Parathyroid adenoma (tissue), 2 donors: Measurements from ENCODE around the gene CLEC20A.

Experiments
- H2AFZ ChIP-seq: fragments of 300-600 bp; sonication (generic); one replicate; pipeline ENCODE4 v1.7.0; 2017; ENCODE audit warnings: antibody characterized with exemption, mild to moderate bottlenecking
- H3K27ac ChIP-seq: fragments of 300-600 bp; sonication (generic); one replicate; pipeline ENCODE4 v1.7.0; 2017
- H3K27me3 ChIP-seq: fragments of 300-600 bp; sonication (generic); one replicate; pipeline ENCODE4 v1.7.0; 2017; ENCODE audit warnings: low read length; ENCODE audit not compliant: control insufficient read depth, insufficient read depth
- H3K36me3 ChIP-seq: fragments of 300-600 bp; sonication (generic); one replicate; pipeline ENCODE4 v1.7.0; 2017; ENCODE audit warnings: low read length; ENCODE audit not compliant: control insufficient read depth, insufficient read depth
- H3K4me1 ChIP-seq: fragments of 300-600 bp; sonication (generic); one replicate; pipeline ENCODE4 v1.7.0; 2017; ENCODE audit warnings: control low read depth
- H3K4me2 ChIP-seq: fragments of 300-600 bp; sonication (generic); one replicate; pipeline ENCODE4 v1.7.0; 2017; ENCODE audit warnings: low read length
- H3K4me3 ChIP-seq: fragments of 300-600 bp; sonication (generic); one replicate; pipeline ENCODE4 v1.7.0; 2017; ENCODE audit warnings: low read depth, low read length
- H3K79me2 ChIP-seq: fragments of 300-600 bp; sonication (generic); one replicate; pipeline ENCODE4 v1.7.0; 2017; ENCODE audit warnings: control low read depth
- H3K9ac ChIP-seq: fragments of 300-600 bp; sonication (generic); one replicate; pipeline ENCODE4 v1.7.0; 2017; ENCODE audit warnings: mild to moderate bottlenecking
- H3K9me3 ChIP-seq: fragments of 300-600 bp; sonication (generic); one replicate; pipeline ENCODE4 v1.7.0; 2017; ENCODE audit warnings: low read length; ENCODE audit not compliant: control insufficient read depth
- CTCF ChIP-seq: fragments of 300-600 bp; sonication (generic); IDR thresholded peaks from one replicate; pipeline ENCODE4 v1.7.0; 2017; ENCODE audit warnings: antibody characterized with exemption, mild to moderate bottlenecking
- donor health status: primary hyperparathyroidism.

The CLEC20A gene

GRCh38 chr1:178495158-178495557, 1.6 kb downstream of the CLEC20A start:
- Histone ChIP-seq H3K4me3 (no peak overlapping the region), H3K36me3 (no peaks in the 10 kb centered on the region), H3K27me3 (no peaks in the 10 kb centered on the region), H3K9ac (no peak overlapping the region), H3K79me2 (no peaks in the 10 kb centered on the region), H3K27ac (no peak overlapping the region), H3K4me2 (no peak overlapping the region), H3K9me3 (no peaks in the 10 kb centered on the region), H3K4me1 (no peaks in the 10 kb centered on the region), H2AFZ (no peak overlapping the region)
- no peak for TF ChIP-seq CTCF

GRCh38 chr1:178494569-178494971, 2.2 kb downstream of the CLEC20A start:
- H3K4me2 ChIP-seq: no peak overlapping the region
- no peak overlapping the region for H3K9ac ChIP-seq
- no peaks in the 10 kb centered on the region for H3K4me1 ChIP-seq
- H3K27me3 ChIP-seq: no peaks in the 10 kb centered on the region
- H3K9me3 ChIP-seq: no peaks in the 10 kb centered on the region
- H3K79me2 ChIP-seq: no peaks in the 10 kb centered on the region
- no peak overlapping the region for H2AFZ ChIP-seq
- no peak overlapping the region for H3K27ac ChIP-seq
- no peak overlapping the region for H3K4me3 ChIP-seq
- no peaks in the 10 kb centered on the region for H3K36me3 ChIP-seq
- no peak for TF ChIP-seq CTCF

GRCh38 chr1:178493301-178493741, 3.4 kb downstream of the CLEC20A start:
- Histone ChIP-seq H3K4me1 (no peaks in the 10 kb centered on the region), H3K4me3 (no peak overlapping the region), H3K9me3 (no peaks in the 10 kb centered on the region), H3K9ac (no peak overlapping the region), H3K4me2 (no peak overlapping the region), H3K27me3 (no peaks in the 10 kb centered on the region), H3K36me3 (no peaks in the 10 kb centered on the region), H3K79me2 (no peaks in the 10 kb centered on the region), H2AFZ (no peak overlapping the region), H3K27ac (no peak overlapping the region)
- no peak for TF ChIP-seq CTCF

- Histone ChIP-seq H3K27ac (no peak overlapping the region), H3K27me3 (no peaks in the 10 kb centered on the region)
Observed at GRCh38 chr1:178492341-178492740, 4.4 kb downstream of the CLEC20A start.

More at GRCh38 chr1:178492341-178492740, 4.4 kb downstream of the CLEC20A start:
- H3K4me1 ChIP-seq: no peaks in the 10 kb centered on the region
- H3K79me2 ChIP-seq: no peaks in the 10 kb centered on the region
- no peak overlapping the region for H3K9ac ChIP-seq
- H3K4me2 ChIP-seq: no peak overlapping the region
- no peaks in the 10 kb centered on the region for H3K36me3 ChIP-seq
- no peaks in the 10 kb centered on the region for H3K9me3 ChIP-seq
- H3K4me3 ChIP-seq: no peak overlapping the region
- no peak for TF ChIP-seq CTCF
- H2AFZ ChIP-seq: no peak overlapping the region
